Nephron (organoid): Measurements from ENCODE around the gene NSFL1C.

Experiments used
- H3K27ac Mint-ChIP-seq, 3 experiments: 2 replicates each; pipeline ENCODE4 v1.8.0; 2020; ENCODE audit warnings: mixed read lengths in 3 of 3, mild to moderate bottlenecking in 2 of 3, moderate library complexity in 1 of 3
- H3K27me3 Mint-ChIP-seq: 2 replicates; pipeline ENCODE4 v1.8.0; 2021; ENCODE audit warnings: low read depth, mild to moderate bottlenecking, moderate library complexity, mixed read lengths
- H3K36me3 Mint-ChIP-seq: 2 replicates; pipeline ENCODE4 v1.8.0; 2020; ENCODE audit warnings: low read depth, mixed read lengths
- H3K4me1 Mint-ChIP-seq: 2 replicates; pipeline ENCODE4 v1.8.0; 2020; ENCODE audit warnings: mixed read lengths
- H3K4me3 Mint-ChIP-seq, 3 experiments: 2 replicates each; pipeline ENCODE4 v1.8.0; 2020; ENCODE audit warnings: mild to moderate bottlenecking in 3 of 3, mixed read lengths in 3 of 3, moderate library complexity in 2 of 3
- H3K9me3 Mint-ChIP-seq: 2 replicates; pipeline ENCODE4 v1.8.0; 2020; ENCODE audit warnings: mixed read lengths
- CTCF ChIP-seq, 3 experiments: fragments of 200-600 bp; sonication (generic); IDR thresholded peaks; one replicate each; pipeline ENCODE4 v1.5.0; 2021; ENCODE audit warnings: antibody characterized with exemption in 3 of 3; ENCODE audit not compliant: unreplicated experiment in 3 of 3

NSFL1C gene

GRCh38 chr20:1448081-1448620, 18.5 kb downstream of the NSFL1C start:
- Mint-ChIP-seq H3K27ac (peak overlapping the region; percentile 69 to 89 (median 83)), H3K27me3 (no peaks in the 10 kb centered on the region), H3K4me3 (peak overlapping the region in 1 of 3 experiments; percentile 45), H3K36me3 (peaks cover 74% of the 10 kb centered on the region), H3K9me3 (no peaks in the 10 kb centered on the region), H3K4me1 (peaks cover 40% of the 10 kb centered on the region)
- no peak for TF ChIP-seq CTCF (IDR thresholded peaks at IDR 0.05; ENCODE audit: unreplicated experiment in 3 of 3)

- H3K36me3 Mint-ChIP-seq, result peaks cover 73% of the 10 kb centered on the region
- H3K4me1 Mint-ChIP-seq, result peaks cover 38% of the 10 kb centered on the region
- H3K27ac Mint-ChIP-seq, result peak overlapping the region in 1 of 3 experiments; percentile 3
- no peak for TF ChIP-seq CTCF (IDR thresholded peaks at IDR 0.05; ENCODE audit: unreplicated experiment in 3 of 3)
- no peaks in the 10 kb centered on the region for H3K27me3 Mint-ChIP-seq
- no peak overlapping the region for H3K4me3 Mint-ChIP-seq
- H3K9me3 Mint-ChIP-seq, result no peaks in the 10 kb centered on the region
Measured at GRCh38 chr20:1446536-1446935, 20.1 kb downstream of the NSFL1C start.

GRCh38 chr20:1443085-1443484, 23.6 kb downstream of the NSFL1C start:
- no peaks in the 10 kb centered on the region for H3K9me3 Mint-ChIP-seq
- no peak overlapping the region for H3K4me3 Mint-ChIP-seq
- no peaks in the 10 kb centered on the region for H3K27me3 Mint-ChIP-seq
- peaks cover 59% of the 10 kb centered on the region for H3K36me3 Mint-ChIP-seq
- H3K4me1 Mint-ChIP-seq, result peaks cover 21% of the 10 kb centered on the region
- TF ChIP-seq CTCF (IDR thresholded peaks at IDR 0.05; ENCODE audit: unreplicated experiment in 3 of 3), result no peak
- H3K27ac Mint-ChIP-seq, result no peak overlapping the region

GRCh38 chr20:1442304-1442703, 24.3 kb downstream of the NSFL1C start:
- Mint-ChIP-seq H3K36me3 (peaks cover 52% of the 10 kb centered on the region), H3K27me3 (no peaks in the 10 kb centered on the region), H3K9me3 (no peaks in the 10 kb centered on the region), H3K4me3 (no peak overlapping the region), H3K27ac (no peak overlapping the region), H3K4me1 (peaks cover 14% of the 10 kb centered on the region)
- TF ChIP-seq CTCF (IDR thresholded peaks at IDR 0.05; ENCODE audit: unreplicated experiment in 3 of 3), result no peak

GRCh38 chr20:1441133-1441532, 25.5 kb downstream of the NSFL1C start:
- Mint-ChIP-seq H3K9me3 (no peaks in the 10 kb centered on the region), H3K27ac (no peak overlapping the region), H3K4me1 (peaks cover 4% of the 10 kb centered on the region), H3K27me3 (no peaks in the 10 kb centered on the region), H3K4me3 (no peak overlapping the region), H3K36me3 (peaks cover 45% of the 10 kb centered on the region)
- no peak for TF ChIP-seq CTCF (IDR thresholded peaks at IDR 0.05; ENCODE audit: unreplicated experiment in 3 of 3)

GRCh38 chr20:1440024-1440423, 26.6 kb downstream of the NSFL1C start:
- no peak for TF ChIP-seq CTCF (IDR thresholded peaks at IDR 0.05; ENCODE audit: unreplicated experiment in 3 of 3)
- no peaks in the 10 kb centered on the region for H3K4me1 Mint-ChIP-seq
- H3K27me3 Mint-ChIP-seq, result no peaks in the 10 kb centered on the region
- H3K4me3 Mint-ChIP-seq, result no peak overlapping the region
- H3K9me3 Mint-ChIP-seq, result no peaks in the 10 kb centered on the region
- H3K27ac Mint-ChIP-seq, result no peak overlapping the region
- peaks cover 39% of the 10 kb centered on the region for H3K36me3 Mint-ChIP-seq
